ENCODE results near the gene MKLN1. TPM values are rescaled to one million over a fixed set of nuclear protein-coding genes. Genes with fewer than 3 reads are reported as not detected.

Gene MKLN1
- total RNA-seq, 2 experiments from 2014 or later: 12.1 to 56.6 TPM

GRCh38 chr7:131483586-131483985, 155.9 kb downstream of the MKLN1 start:
- H3K9me3 ChIP-seq (ENCODE audit: low read length): no peaks in the 10 kb centered on the region
- intact Hi-C loops (cut with micrococcal nuclease; ENCODE audit: unreplicated experiment): no loop called here
- no TSS peak for BruUV-seq (replicated peaks)
- no peaks in the 10 kb centered on the region for H3K4me1 ChIP-seq (ENCODE audit: insufficient read depth, low read length, poor library complexity, severe bottlenecking)
- no peak overlapping the region for H3K27ac ChIP-seq (ENCODE audit: low read depth, low read length, poor library complexity, severe bottlenecking)
- no peak overlapping the region for H3K4me3 ChIP-seq (ENCODE audit: low read depth, low read length, poor library complexity, severe bottlenecking)
- TF ChIP-seq EZH2phosphoT487 (IDR thresholded peaks at IDR 0.05; ENCODE audit: borderline replicate concordance, low read depth, low read length) (no peak), CTCF (conservative IDR thresholded peaks at IDR 0.05; ENCODE audit: low read length) (no peak)
- no peak overlapping the region for H3K4me2 ChIP-seq (ENCODE audit: low read length)
- no peaks in the 10 kb centered on the region for H3K36me3 ChIP-seq (ENCODE audit: insufficient read depth, low read length)
- H2AFZ ChIP-seq (ENCODE audit: low read length): no peak overlapping the region
- no peaks in the 10 kb centered on the region for H4K20me1 ChIP-seq (ENCODE audit: insufficient read depth, low read length)
- CTCF ChIA-PET (ENCODE audit: unreplicated experiment): no interaction called here
- POLR2A ChIA-PET: interaction anchor here (0.6 to 1.8 kb wide), 5 partner anchors 11 to 778 kb away, joined by 3 to 5 read pairs (median 3); no protein-coding TSS in a partner anchor
- H3K9me2 ChIP-seq (ENCODE audit: insufficient read depth, low read length): no peaks in the 10 kb centered on the region
- no peak for DNase-seq (ENCODE audit: low spot score)
- H3K79me2 ChIP-seq (ENCODE audit: insufficient read depth, low read depth, low read length): no peaks in the 10 kb centered on the region

- no TSS peak for BruUV-seq (replicated peaks)
These were observed 158.7 kb downstream of the MKLN1 start for GRCh38 chr7:131486346-131486745.

More at GRCh38 chr7:131486346-131486745, 158.7 kb downstream of the MKLN1 start:
- Histone ChIP-seq H3K4me3 (ENCODE audit: low read depth, low read length, poor library complexity, severe bottlenecking) (no peak overlapping the region), H3K27ac (ENCODE audit: low read depth, low read length, poor library complexity, severe bottlenecking) (no peak overlapping the region), H3K4me2 (ENCODE audit: low read length) (no peak overlapping the region), H3K36me3 (ENCODE audit: insufficient read depth, low read length) (no peaks in the 10 kb centered on the region), H4K20me1 (ENCODE audit: insufficient read depth, low read length) (no peaks in the 10 kb centered on the region), H2AFZ (ENCODE audit: low read length) (no peak overlapping the region), H3K79me2 (ENCODE audit: insufficient read depth, low read depth, low read length) (no peaks in the 10 kb centered on the region), H3K9me3 (ENCODE audit: low read length) (no peaks in the 10 kb centered on the region), H3K9me2 (ENCODE audit: insufficient read depth, low read length) (no peaks in the 10 kb centered on the region), H3K4me1 (ENCODE audit: insufficient read depth, low read length, poor library complexity, severe bottlenecking) (no peaks in the 10 kb centered on the region)
- ChIA-PET POLR2A (no interaction called here), CTCF (ENCODE audit: unreplicated experiment) (no interaction called here)
- TF ChIP-seq CTCF (conservative IDR thresholded peaks at IDR 0.05; ENCODE audit: low read length): no peak
- no peak for TF ChIP-seq EZH2phosphoT487 (IDR thresholded peaks at IDR 0.05; ENCODE audit: borderline replicate concordance, low read depth, low read length)
- intact Hi-C loops (cut with micrococcal nuclease; ENCODE audit: unreplicated experiment): no loop called here
- no peak for DNase-seq (ENCODE audit: low spot score)
